ENCODE data around the gene ATP5F1B.

GRCh38 chr12:56658921-56659320 is 13.1 kb upstream of the ATP5F1B start:
- no peak for TF ChIP-seq CTCF (conservative IDR thresholded peaks at IDR 0.05 in 1 of 2, IDR thresholded peaks at IDR 0.05 in 1 of 2; ENCODE audit: low read depth in 1 of 2, low read length in 2 of 2)
- no peak for TF ChIP-seq EZH2 (IDR thresholded peaks at IDR 0.05; ENCODE audit: low read length, missing control alignments)
